ENCODE data around the gene P2RY11.

DNA sequence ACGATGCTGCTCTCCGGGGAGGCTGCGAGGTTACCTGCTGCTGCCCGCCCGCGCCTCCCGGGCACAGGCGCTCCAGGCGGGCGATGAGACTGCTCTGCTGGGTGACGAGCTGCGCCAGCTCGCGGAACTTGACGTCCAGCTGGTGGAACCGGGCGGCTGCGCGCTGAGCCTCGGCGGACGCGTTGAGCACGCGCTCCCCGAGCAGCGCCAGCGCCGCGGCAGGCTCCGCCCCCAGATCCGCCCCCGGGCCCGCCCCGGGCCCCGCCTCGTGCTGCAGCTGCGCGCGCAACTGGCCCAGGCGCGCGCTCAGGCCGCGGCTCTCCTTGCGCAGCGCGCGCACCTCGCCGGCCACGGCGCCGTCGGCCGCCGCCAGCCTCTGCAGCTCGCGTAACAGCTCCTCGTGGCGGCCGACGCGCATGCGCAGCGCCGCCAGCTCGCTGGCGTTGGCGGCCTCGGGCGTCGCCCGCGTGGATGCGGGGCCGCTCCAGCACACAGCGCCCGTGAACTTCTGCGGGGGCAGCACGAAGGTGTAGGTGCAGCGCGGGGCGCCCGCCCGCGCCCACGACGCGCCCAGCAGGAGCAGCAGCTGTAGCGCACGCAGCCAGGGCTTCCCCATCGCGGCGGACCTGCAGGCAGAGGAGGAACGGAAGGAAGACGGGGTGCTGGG is 15.4 kb upstream of the P2RY11 start:
- TF ChIP-seq, protein P1, sequence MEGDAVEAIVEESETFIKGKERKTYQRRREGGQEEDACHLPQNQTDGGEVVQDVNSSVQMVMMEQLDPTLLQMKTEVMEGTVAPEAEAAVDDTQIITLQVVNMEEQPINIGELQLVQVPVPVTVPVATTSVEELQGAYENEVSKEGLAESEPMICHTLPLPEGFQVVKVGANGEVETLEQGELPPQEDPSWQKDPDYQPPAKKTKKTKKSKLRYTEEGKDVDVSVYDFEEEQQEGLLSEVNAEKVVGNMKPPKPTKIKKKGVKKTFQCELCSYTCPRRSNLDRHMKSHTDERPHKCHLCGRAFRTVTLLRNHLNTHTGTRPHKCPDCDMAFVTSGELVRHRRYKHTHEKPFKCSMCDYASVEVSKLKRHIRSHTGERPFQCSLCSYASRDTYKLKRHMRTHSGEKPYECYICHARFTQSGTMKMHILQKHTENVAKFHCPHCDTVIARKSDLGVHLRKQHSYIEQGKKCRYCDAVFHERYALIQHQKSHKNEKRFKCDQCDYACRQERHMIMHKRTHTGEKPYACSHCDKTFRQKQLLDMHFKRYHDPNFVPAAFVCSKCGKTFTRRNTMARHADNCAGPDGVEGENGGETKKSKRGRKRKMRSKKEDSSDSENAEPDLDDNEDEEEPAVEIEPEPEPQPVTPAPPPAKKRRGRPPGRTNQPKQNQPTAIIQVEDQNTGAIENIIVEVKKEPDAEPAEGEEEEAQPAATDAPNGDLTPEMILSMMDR (conservative IDR thresholded peaks at IDR 0.05; ENCODE audit: low read depth in 2 of 2), result no peak
- TF ChIP-seq POLR2AphosphoS5 (IDR thresholded peaks at IDR 0.05; ENCODE audit: low read depth) (peak; percentile 87), ZNF114 (CRISPR knock-in tag; IDR thresholded peaks at IDR 0.05) (no peak), EZH2phosphoT487 (IDR thresholded peaks at IDR 0.05; ENCODE audit: unreplicated experiment) (no peak), EZH2 (IDR thresholded peaks at IDR 0.05; ENCODE audit: low read depth, unreplicated experiment) (no peak), STAT1 (IDR thresholded peaks at IDR 0.05; ENCODE audit: unreplicated experiment) (no peak), JUNB (IDR thresholded peaks at IDR 0.05; ENCODE audit: unreplicated experiment) (no peak), NANOG (IDR thresholded peaks at IDR 0.05; ENCODE audit: borderline replicate concordance) (no peak), CREB1 (CRISPR knock-in tag; IDR thresholded peaks at IDR 0.05; ENCODE audit: low read depth) (peak; percentile 54), ZNF331 (CRISPR knock-in tag; IDR thresholded peaks at IDR 0.05; ENCODE audit: low read depth) (no peak)
- TF ChIP-seq, protein P2, sequence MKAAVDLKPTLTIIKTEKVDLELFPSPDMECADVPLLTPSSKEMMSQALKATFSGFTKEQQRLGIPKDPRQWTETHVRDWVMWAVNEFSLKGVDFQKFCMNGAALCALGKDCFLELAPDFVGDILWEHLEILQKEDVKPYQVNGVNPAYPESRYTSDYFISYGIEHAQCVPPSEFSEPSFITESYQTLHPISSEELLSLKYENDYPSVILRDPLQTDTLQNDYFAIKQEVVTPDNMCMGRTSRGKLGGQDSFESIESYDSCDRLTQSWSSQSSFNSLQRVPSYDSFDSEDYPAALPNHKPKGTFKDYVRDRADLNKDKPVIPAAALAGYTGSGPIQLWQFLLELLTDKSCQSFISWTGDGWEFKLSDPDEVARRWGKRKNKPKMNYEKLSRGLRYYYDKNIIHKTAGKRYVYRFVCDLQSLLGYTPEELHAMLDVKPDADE (IDR thresholded peaks at IDR 0.05), result no peak
- TF ChIP-seq, protein P3, sequence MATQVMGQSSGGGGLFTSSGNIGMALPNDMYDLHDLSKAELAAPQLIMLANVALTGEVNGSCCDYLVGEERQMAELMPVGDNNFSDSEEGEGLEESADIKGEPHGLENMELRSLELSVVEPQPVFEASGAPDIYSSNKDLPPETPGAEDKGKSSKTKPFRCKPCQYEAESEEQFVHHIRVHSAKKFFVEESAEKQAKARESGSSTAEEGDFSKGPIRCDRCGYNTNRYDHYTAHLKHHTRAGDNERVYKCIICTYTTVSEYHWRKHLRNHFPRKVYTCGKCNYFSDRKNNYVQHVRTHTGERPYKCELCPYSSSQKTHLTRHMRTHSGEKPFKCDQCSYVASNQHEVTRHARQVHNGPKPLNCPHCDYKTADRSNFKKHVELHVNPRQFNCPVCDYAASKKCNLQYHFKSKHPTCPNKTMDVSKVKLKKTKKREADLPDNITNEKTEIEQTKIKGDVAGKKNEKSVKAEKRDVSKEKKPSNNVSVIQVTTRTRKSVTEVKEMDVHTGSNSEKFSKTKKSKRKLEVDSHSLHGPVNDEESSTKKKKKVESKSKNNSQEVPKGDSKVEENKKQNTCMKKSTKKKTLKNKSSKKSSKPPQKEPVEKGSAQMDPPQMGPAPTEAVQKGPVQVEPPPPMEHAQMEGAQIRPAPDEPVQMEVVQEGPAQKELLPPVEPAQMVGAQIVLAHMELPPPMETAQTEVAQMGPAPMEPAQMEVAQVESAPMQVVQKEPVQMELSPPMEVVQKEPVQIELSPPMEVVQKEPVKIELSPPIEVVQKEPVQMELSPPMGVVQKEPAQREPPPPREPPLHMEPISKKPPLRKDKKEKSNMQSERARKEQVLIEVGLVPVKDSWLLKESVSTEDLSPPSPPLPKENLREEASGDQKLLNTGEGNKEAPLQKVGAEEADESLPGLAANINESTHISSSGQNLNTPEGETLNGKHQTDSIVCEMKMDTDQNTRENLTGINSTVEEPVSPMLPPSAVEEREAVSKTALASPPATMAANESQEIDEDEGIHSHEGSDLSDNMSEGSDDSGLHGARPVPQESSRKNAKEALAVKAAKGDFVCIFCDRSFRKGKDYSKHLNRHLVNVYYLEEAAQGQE (IDR thresholded peaks at IDR 0.05; ENCODE audit: unreplicated experiment), result no peak
